HG03521 (cell line): Measurements from ENCODE around the gene WDR43.
"Not testable (repeated sequence)": the region's sequence is repeated elsewhere in the genome, so short reads cannot be mapped to it uniquely, and the experiment has no call there.

Experiments
- ATAC-seq: cut with Tn5 transposase; IDR thresholded peaks from one replicate; pipeline ENCODE4 v1.9.1; 2021; ENCODE audit warnings: mild to moderate bottlenecking, moderate library complexity; ENCODE audit not compliant: unreplicated experiment

Gene WDR43

DNA sequence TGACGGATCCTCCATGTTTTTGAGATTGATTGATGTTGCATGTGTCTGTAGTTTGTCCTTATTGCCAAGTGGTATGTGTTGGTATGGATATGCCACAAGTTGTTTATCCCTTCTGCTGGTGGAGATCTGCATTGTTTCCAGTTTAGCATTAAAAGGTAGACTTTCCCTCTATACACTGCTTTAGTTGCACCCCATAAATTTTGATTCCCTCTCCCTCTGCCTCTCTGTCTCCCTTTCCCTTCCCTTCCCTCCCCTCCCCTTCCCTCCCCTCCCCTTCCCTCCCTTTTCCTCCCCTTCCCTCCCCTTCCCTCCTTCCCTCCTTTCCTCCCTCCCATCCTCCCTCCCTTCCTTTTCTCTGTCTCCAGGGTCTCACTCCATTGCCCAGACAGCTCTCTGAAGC is 68.0 kb downstream of the WDR43 start:
- no peak for ATAC-seq

GRCh38 chr2:28970464-28971160 is 76.1 kb downstream of the WDR43 start:
- ATAC-seq, result no peak

- ATAC-seq, result no peak
These were observed 78.4 kb downstream of the WDR43 start for GRCh38 chr2:28972778-28973335.

DNA sequence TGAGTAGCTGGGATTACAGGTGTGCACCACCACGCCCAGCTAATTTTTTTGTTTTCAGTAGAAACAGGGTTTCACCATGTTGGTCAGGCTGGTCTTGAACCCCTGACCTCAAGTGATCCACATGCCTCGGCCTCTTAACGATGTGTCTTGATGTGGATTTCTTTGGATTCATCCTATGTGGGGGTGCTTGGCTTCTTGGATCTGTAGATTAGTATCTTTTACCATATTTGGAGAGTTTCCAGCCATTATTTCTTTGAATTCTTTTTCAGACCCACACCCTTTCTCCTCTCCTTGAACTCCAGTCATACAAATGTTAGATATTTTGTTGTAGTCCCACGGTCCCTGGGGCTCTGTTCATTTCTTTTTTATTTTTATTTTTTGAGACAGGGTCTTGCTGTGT is 79.8 kb downstream of the WDR43 start:
- ATAC-seq, result no peak

GRCh38 chr2:28975671-28976070 is 81.2 kb downstream of the WDR43 start:
- ATAC-seq, result no peak

DNA sequence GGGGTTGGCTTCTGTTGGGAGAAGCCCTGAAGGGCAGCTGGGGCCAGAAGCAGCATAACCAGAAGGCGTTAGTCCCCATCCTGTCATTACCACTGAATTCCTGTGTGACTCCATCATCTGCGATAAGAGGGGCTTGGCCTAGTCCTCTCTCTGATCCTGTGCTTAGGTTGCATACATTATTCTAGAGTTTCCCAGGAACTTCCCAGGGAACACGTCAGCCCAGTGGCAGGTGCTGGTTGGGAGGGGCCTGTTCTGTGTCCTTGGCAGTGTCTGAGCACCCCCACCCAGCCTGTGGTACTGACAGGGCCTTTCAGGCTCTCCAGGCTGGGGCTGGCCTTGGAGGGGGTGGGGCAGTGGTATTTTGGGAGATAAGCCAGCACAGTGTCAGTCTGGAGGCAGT is 82.1 kb downstream of the WDR43 start:
- no peak for ATAC-seq

GRCh38 chr2:28977176-28977875 is 82.9 kb downstream of the WDR43 start:
- ATAC-seq, result no peak

GRCh38 chr2:28978001-28978400 is 83.5 kb downstream of the WDR43 start:
- ATAC-seq, result not testable (repeated sequence)

DNA sequence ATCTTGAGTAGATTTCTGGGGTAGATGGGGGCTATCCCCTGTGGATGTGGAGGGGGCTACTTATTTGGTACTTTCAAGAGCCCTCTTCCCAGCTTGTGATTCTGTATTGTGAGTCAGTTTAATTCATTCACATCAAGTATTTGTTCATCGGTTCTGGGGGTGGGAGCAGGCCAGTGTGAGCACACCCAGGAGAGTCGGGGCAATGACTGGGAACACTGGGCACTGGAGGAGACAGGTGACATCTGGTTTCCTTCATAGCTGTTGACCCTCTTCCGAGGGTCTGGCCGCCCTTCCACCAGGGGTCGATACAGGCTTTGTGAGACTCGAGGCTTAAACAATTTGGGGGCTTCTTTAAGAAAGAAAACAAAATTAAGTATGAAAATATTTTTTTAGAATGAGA is 84.1 kb downstream of the WDR43 start:
- ATAC-seq, result no peak

GRCh38 chr2:28979041-28979440 is 84.6 kb downstream of the WDR43 start:
- no peak for ATAC-seq

DNA sequence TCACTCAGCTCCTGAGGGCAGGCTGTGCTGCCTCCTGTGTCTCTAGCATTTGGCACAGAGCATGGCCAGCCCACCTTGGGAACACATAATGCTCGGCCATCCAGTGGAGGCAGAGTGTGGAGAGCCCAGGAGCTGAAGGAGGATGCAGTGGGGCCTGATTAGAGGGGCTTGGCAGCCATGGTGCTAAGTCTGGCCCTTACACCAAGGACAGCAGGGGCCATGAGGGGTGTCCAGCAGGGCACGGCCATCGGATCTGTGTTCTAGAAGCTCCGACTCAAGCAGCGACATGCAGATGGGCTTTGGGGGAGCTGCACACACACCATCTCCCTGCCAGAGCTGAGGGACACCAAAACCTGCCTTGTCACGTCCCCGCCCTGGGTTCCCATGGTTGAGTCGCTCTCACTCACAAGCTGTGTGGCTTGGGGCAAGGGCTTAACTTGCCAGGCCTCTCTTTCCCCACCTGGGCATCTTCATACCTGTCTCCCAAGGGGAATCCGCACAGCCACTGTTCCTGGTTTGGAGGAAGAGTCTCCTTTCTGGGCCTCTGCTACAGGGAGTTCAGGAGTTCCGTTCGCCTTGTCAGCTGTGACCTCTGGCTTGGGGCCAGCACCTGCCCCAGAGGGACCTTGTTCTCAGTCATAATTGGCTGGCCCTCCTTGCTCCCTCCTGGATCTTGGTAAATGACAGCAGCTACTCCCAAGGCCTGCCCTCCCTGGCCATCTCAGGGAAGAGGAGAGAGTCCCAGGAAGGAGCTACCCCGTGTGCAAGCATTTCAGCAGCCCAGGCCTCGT is 85.3 kb downstream of the WDR43 start:
- no peak for ATAC-seq

- no peak for ATAC-seq
These were observed 86.0 kb downstream of the WDR43 start for GRCh38 chr2:28980368-28981015.

GRCh38 chr2:28981016-28981441 is 86.6 kb downstream of the WDR43 start, which contains the start of gene TOGARAM2:
Gene TOGARAM2, plus strand, starts transcription at chr2:28981298. Its CDS starts 13,537 bp downstream, at chr2:28994835.
- ATAC-seq, result no peak

DNA sequence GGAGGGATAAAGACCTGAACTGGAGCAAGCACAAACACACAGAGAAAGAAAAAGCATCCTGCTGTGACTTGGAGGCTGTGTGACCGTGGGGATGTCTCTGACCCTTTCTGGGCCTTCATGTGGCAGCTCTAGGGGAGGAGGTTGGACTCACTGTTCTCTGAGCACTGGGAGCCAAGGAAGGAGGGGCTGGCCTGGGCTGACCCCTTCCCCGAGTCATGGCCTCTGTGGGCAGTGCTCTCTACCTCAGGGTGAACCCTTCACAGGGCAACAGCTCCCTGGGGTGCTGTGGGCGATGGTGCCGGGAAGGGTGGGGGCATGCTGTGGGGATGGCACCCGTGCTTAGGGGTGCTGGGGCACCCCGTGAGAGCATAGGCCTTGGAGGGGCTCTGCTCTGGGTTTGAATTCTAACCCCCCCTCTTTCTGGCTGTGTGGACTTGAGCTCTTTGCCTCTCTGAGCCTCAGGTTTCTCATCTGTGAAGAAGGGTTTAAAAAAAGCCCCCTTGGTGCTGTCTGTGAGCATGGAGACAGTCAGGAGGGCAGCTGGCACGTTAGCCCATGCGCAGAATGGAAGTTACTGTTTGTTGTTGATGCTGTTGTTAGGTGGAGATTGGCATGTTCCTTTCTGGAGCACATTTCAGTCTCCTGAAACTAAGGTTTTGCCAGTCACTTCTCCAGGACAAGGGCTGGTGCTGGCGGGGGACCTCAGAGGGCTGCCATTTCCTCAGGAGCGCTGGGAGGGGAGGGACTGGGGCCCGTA is 87.3 kb downstream of the WDR43 start:
- ATAC-seq, result no peak

GRCh38 chr2:28982381-28982950 is 88.0 kb downstream of the WDR43 start:
- no peak for ATAC-seq

DNA sequence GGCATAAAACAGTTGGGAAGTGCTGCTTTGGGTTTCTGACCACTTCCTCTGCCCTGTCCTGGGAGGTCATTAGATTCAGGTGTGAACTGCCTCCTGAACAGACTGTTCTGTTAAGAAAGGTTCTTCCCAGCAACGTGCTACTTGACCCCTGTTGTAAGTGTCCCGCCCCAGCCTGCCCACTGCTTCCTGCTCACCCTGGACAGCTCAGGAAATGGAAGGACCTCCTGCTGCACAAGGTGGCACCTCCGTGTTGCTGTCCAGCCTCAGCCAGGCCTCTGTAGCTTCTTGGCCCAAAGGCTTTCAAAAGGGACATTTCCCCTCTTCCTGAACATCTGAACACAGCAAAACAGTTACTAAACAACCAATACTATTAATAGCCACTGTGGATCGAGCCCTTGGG is 92.0 kb downstream of the WDR43 start:
- no peak for ATAC-seq

DNA sequence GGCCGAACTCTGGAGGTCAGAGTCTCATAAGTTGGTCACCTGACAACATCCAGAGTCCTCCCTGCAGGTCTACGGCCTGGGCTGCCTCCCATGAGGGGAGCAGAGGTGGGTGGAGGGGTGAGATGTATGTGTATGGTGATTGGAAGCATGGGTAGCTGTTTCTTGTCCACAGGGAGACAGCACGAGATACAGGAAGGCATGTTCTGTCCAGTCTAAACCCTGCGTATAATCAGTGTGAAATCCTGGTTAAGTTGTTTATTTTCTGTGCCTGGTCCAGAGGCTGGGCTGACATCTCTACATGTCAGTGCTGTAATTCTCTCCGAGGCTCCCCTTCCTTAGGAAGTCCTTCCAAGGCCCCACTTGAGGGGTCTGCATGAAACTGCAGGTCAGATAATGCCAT is 95.5 kb downstream of the WDR43 start:
- ATAC-seq, result no peak

DNA sequence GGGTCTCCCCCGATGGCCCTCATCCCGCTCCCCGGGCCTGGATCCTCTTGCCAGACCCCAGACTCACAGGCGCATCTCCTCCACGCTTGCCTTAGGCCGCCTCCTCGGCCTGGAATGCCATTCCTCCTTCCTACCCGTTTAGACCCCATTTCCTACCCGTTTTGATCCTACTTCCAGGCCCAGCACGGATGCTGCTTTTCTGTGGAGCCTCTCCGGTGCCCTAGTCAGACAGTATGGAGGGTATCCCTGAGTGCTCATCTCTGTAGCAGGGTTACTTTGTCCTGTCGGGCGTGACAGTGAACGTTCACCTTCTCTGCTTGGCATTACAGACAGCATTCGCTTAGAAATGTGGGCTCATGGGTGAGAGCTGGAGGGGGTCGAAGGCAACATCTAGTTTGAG is 96.0 kb downstream of the WDR43 start:
- ATAC-seq, result no peak

DNA sequence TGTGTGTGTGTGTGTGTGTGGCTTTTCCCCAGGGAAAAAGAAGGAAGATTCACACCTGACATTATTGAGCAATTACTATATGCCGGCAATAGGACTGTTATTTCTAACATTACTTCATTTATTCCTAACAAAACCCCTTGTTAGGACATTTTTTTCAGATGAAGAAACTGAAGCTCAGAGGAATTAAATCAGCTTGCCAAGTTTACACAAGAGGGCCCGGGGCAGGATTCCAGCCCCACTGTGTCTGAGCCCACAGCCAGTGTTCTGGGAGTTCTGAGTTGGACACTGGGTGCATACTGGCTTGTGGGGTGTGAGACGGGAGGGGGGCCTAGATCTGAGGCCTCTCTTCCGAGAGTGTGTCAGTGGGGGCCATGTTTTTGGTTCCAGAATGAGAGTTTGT is 96.6 kb downstream of the WDR43 start:
- no peak for ATAC-seq

GRCh38 chr2:28991460-28991859 is 97.0 kb downstream of the WDR43 start:
- no peak for ATAC-seq
